ENCODE measurements around the gene FBLN7. TPM values are rescaled to one million over a fixed set of nuclear protein-coding genes. Genes with fewer than 3 reads are reported as not detected.

The FBLN7 gene
- total and polyA plus RNA-seq, 2 of the 8 experiments (the other 6 are each of a cell fraction or from before 2014, with no cell fraction given) = 0.30 to 0.77 TPM

GRCh38 chr2:112166806-112167499, 28.8 kb downstream of the FBLN7 start:
- ChIA-PET POLR2A (ENCODE audit: partially characterized antibody) (no interaction called here), CTCF (ENCODE audit: partially characterized antibody) (interaction anchor here (0.6 to 0.7 kb wide), 2 partner anchors 211 to 279 kb away, joined by 3 read pairs; no protein-coding TSS in a partner anchor)
- Histone ChIP-seq H4K91ac (replicated peaks; ENCODE audit: insufficient read length, low read length) (no peak overlapping the region), H2BK5ac (ENCODE audit: low read depth, low read length) (no peak overlapping the region), H3K23me2 (ENCODE audit: low read depth, low read length) (no peaks in the 10 kb centered on the region), H2BK15ac (ENCODE audit: low read length) (no peak overlapping the region), H2BK120ac (replicated peaks; ENCODE audit: low read depth, low read length) (no peak overlapping the region), H3K4me1 (replicated peaks in 1 of 4; ENCODE audit: control insufficient read depth in 3 of 4, insufficient read depth in 4 of 4, low read length in 3 of 4) (no peaks in the 10 kb centered on the region), H3K14ac (ENCODE audit: insufficient read length) (no peak overlapping the region), H3K36me3 (ENCODE audit: control insufficient read depth in 2 of 4, insufficient read depth in 4 of 4, low read length in 3 of 4) (no peaks in the 10 kb centered on the region), H4K5ac (ENCODE audit: insufficient read length, low read depth, low read length) (no peak overlapping the region), H4K20me1 (replicated peaks in 1 of 2; ENCODE audit: control insufficient read depth in 1 of 2, insufficient read depth in 2 of 2, low read length in 2 of 2) (no peaks in the 10 kb centered on the region), H4K8ac (ENCODE audit: extremely low read depth, insufficient read depth, low read length) (no peak overlapping the region), H3K79me1 (ENCODE audit: low read depth, low read length) (no peaks in the 10 kb centered on the region), H3K27me3 (replicated peaks in 1 of 4; ENCODE audit: control insufficient read depth in 3 of 4, extremely low read depth in 1 of 4, insufficient read depth in 3 of 4, low read length in 3 of 4) (no peaks in the 10 kb centered on the region), H3K56ac (replicated peaks; ENCODE audit: insufficient read length, low read depth, low read length) (no peak overlapping the region), H3K4me3 (ENCODE audit: extremely low read depth in 1 of 4, insufficient read depth in 2 of 4, low read depth in 3 of 4, low read length in 4 of 4) (no peak overlapping the region), H2AK5ac (ENCODE audit: low read depth, low read length) (no peak overlapping the region), H3K4ac (replicated peaks; ENCODE audit: insufficient read length, low read depth, low read length) (no peak overlapping the region), H3K23ac (ENCODE audit: insufficient read length) (no peak overlapping the region), H2AFZ (ENCODE audit: low read length) (no peak overlapping the region), H3K9me3 (ENCODE audit: insufficient read depth in 2 of 2, low read depth in 1 of 2, low read length in 1 of 2) (no peaks in the 10 kb centered on the region), H3K18ac (ENCODE audit: extremely low read depth, low read length) (no peak overlapping the region), H2BK12ac (ENCODE audit: low read depth, low read length) (no peak overlapping the region), H3K79me2 (ENCODE audit: control insufficient read depth in 1 of 2, insufficient read depth in 2 of 2, low read length in 2 of 2) (no peaks in the 10 kb centered on the region), H2BK20ac (ENCODE audit: low read length) (no peak overlapping the region), H3K4me2 (ENCODE audit: insufficient read depth in 1 of 2, low read depth in 2 of 2, low read length in 2 of 2) (no peak overlapping the region), H3K27ac (ENCODE audit: low read depth, low read length) (no peak overlapping the region), H3K9ac (replicated peaks in 1 of 4; ENCODE audit: extremely low read depth in 1 of 4, low read depth in 3 of 4, low read length in 3 of 4) (no peak overlapping the region)
- DNase-seq (ENCODE audit: low read depth in 1 of 2, low spot score in 2 of 2) = no peak
- 82% methylated on average over 14 of the region's 14 CpGs; no CpG with 5 or more reads in 1 of the 2 experiments for WGBS, 2 experiments (ENCODE audit: extremely low coverage in 1 of 2, insufficient coverage in 1 of 2, insufficient read length in 1 of 2, insufficient replicate concordance in 2 of 2, low coverage in 1 of 2, low lambda C conversion rate in 2 of 2, missing lambda C conversion rate in 1 of 2)
- FAIRE-seq = no peak
- TF ChIP-seq GTF2F1 (IDR thresholded peaks at IDR 0.05; ENCODE audit: borderline replicate concordance, low read depth, low read length) (no peak), SP2 (IDR thresholded peaks at IDR 0.05; ENCODE audit: low read length) (no peak), BCL11A (IDR thresholded peaks at IDR 0.05; ENCODE audit: low read depth in 2 of 2, low read length in 2 of 2) (no peak), ATF3 (IDR thresholded peaks at IDR 0.05; ENCODE audit: insufficient read depth, low read depth, low read length) (no peak)
- TF ChIP-seq, protein P1, sequence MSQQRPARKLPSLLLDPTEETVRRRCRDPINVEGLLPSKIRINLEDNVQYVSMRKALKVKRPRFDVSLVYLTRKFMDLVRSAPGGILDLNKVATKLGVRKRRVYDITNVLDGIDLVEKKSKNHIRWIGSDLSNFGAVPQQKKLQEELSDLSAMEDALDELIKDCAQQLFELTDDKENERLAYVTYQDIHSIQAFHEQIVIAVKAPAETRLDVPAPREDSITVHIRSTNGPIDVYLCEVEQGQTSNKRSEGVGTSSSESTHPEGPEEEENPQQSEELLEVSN (IDR thresholded peaks at IDR 0.05) = no peak

All from H1 (cell line).